Endothelial cell of umbilical vein (primary cell): ENCODE results near the gene FLRT2.

ENCODE experiments used
- EZH2 ChIP-seq: IDR thresholded peaks from 2 replicates; pipeline ENCODE4 v1.6.1; 2012; ENCODE audit warnings: borderline replicate concordance, low read depth, mild to moderate bottlenecking, moderate library complexity, low read length, inconsistent platforms; ENCODE audit not compliant: severe bottlenecking
- FOS ChIP-seq: IDR thresholded peaks from 2 replicates; pipeline ENCODE4 v1.6.1; 2011; ENCODE audit warnings: mild to moderate bottlenecking, low read length, moderate library complexity, borderline replicate concordance; ENCODE audit not compliant: insufficient read depth
- POLR2A ChIP-seq: IDR thresholded peaks from 2 replicates; pipeline ENCODE4 v1.6.1; 2012; ENCODE audit warnings: low read depth, mild to moderate bottlenecking, control low read depth, low read length
- POLR2AphosphoS5 ChIP-seq: IDR thresholded peaks from 2 replicates; pipeline ENCODE4 v1.6.1; 2012; ENCODE audit warnings: low read depth, mild to moderate bottlenecking, control low read depth, low read length, moderate library complexity; ENCODE audit not compliant: insufficient read depth
- TF ChIP-seq, protein P1 (sequence below): IDR thresholded peaks from 2 replicates; pipeline ENCODE4 v1.6.1; 2011; ENCODE audit not compliant: insufficient read depth, insufficient read length
- TF ChIP-seq, protein P2 (sequence below), 2 donors: IDR thresholded peaks; 1 replicate in 1 of 2; 2 replicates in 1 of 2; pipeline ENCODE4 v1.5.1; 2011; ENCODE audit warnings: low read length in 2 of 2, mild to moderate bottlenecking in 2 of 2, moderate library complexity in 2 of 2, control low read depth in 1 of 2, inconsistent platforms in 1 of 2, low read depth in 1 of 2; ENCODE audit not compliant: insufficient read depth in 1 of 2; ENCODE audit errors: extremely low read depth in 1 of 2

DNA sequence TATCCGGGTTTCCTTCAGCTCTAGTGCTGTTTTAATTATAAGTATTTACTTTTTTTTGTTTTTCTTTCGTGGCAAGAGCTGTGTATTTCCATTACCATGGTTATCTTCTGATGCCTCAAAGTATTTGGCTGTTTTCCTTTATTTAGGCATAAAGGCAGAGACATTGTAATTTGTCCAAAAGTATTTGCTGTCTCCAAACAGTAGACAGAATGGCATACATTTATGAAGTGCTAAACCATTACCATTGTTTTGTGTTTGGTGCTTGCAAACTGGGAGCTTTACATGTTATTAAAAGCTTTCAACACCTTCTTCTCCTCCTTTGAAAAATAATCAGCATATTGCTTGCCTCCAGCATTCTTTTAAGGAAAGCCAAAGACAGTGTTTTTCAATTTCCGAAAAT, 46.3 kb downstream of the FLRT2 start:
- TF ChIP-seq, protein P1, sequence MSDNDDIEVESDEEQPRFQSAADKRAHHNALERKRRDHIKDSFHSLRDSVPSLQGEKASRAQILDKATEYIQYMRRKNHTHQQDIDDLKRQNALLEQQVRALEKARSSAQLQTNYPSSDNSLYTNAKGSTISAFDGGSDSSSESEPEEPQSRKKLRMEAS: no peak
- TF ChIP-seq, protein P2, sequence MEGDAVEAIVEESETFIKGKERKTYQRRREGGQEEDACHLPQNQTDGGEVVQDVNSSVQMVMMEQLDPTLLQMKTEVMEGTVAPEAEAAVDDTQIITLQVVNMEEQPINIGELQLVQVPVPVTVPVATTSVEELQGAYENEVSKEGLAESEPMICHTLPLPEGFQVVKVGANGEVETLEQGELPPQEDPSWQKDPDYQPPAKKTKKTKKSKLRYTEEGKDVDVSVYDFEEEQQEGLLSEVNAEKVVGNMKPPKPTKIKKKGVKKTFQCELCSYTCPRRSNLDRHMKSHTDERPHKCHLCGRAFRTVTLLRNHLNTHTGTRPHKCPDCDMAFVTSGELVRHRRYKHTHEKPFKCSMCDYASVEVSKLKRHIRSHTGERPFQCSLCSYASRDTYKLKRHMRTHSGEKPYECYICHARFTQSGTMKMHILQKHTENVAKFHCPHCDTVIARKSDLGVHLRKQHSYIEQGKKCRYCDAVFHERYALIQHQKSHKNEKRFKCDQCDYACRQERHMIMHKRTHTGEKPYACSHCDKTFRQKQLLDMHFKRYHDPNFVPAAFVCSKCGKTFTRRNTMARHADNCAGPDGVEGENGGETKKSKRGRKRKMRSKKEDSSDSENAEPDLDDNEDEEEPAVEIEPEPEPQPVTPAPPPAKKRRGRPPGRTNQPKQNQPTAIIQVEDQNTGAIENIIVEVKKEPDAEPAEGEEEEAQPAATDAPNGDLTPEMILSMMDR (IDR thresholded peaks at IDR 0.05; ENCODE audit: extremely low read depth in 1 of 2, insufficient read depth in 1 of 2, low read depth in 1 of 2, low read length in 2 of 2): no peak
- no peak for TF ChIP-seq POLR2A
- TF ChIP-seq POLR2AphosphoS5: no peak
- no peak for TF ChIP-seq FOS
- TF ChIP-seq EZH2: no peak
